DMS153 treated with DMSO at 0.1 percent for 48 hours (cell line): ENCODE measurements around the gene ABCA7.

ENCODE experiments used
- DNase-seq: peaks from one replicate; lab custom pipeline; 2025; ENCODE audit not compliant: unreplicated experiment; lab: John Stamatoyannopoulos, UW

ABCA7 gene

DNA sequence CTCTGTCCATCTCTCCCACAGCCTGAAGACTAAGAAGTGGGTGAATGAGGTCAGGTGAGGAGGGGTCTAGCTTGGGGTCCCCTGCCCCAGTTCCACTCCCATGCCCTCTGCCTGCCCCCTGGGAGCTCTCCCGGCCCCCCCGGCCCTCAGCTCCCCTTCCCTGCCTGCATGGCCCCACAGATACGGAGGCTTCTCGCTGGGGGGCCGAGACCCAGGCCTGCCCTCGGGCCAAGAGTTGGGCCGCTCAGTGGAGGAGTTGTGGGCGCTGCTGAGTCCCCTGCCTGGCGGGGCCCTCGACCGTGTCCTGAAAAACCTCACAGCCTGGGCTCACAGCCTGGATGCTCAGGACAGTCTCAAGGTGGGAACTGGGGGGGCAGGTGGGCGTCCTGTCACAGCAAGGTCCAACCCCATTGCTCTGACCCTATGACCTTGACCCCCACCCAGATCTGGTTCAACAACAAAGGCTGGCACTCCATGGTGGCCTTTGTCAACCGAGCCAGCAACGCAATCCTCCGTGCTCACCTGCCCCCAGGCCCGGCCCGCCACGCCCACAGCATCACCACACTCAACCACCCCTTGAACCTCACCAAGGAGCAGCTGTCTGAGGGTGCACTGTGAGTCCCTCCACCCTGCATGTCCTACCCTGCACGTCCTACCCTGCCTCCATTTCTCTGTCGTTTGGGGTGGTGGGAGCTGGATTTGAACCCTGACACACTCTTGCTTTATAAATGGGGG is 16.1 kb downstream of the ABCA7 start:
- no peak for DNase-seq

DNA sequence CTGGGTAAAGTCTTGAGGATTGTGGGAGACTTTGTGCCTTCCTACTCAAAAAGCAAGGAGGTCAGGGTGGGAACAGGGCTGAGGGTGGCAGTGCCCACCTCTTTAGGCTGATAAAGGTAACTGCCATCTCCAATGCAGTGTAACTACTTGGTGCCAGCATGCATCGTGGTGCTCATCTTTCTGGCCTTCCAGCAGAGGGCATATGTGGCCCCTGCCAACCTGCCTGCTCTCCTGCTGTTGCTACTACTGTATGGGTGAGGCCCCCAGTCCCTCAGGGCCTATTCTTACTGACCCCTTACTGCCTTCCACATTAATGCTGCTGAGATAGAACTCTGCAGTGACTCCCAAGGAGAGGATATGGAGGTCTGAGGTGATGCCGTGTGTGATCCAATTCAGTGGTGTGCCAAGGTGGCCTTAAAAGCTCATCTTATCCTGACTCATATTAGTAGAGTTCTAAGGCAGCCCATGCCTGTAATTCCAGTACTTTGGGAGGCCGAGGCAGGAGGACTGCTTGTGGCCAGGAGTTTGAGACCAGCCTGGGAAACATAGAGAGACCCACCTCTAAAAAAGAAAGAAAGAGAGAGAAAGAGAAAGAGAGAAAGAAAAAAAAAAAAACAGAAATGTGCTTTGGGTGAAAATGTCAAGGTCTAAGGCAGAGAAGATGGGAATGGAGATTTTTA is 17.4 kb downstream of the ABCA7 start:
- DNase-seq: no peak

DNA sequence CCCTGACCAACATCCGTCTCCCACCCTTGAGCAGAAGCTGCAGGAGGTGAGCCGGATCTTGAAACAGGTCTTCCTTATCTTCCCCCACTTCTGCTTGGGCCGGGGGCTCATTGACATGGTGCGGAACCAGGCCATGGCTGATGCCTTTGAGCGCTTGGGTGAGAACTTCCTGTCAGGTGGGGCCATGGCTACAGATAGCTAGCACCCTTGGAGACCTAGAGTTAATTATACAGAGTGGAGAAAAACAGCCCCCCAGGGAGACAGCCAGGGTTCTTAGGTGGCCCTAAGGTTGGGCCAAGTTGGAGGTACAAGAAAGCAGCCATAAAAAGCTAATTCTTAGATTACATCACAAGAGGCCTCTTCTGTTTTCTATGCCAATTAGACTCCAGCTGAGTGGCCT is 18.2 kb downstream of the ABCA7 start:
- DNase-seq: no peak

DNA sequence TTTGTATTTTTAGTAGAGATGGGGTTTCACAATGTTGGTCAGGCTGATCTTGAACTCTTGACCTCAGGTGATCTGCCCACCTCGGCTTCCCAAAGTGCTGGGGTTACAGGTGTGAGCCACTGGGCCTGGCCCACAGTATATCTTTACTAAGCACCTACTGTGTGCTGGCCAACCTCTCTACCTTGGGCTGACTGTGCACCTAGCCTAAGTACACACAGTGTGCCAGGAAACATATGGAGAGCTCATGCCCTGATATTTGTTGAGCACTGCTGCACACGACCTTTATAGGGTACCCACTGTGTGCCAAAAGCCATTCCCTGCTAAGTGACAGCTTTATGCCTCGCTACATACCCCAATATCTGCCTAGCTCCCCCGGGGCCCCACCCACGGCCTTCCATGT is 20.8 kb downstream of the ABCA7 start:
- no peak for DNase-seq

DNA sequence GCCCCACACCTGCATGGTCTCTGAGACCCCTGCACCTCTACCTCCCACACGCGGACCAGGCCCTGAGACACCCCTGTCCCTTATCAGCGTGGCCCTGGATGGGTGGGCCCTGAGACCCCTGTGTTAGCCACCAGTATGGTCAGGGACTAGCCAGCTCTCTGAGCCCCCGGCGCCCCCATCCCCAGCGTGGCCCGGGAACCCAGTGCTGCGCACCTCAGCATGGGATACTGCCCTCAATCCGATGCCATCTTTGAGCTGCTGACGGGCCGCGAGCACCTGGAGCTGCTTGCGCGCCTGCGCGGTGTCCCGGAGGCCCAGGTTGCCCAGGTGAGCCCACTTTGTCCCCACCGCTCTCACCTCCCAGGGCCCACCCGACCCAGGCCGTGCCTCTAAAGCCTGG is 22.1 kb downstream of the ABCA7 start:
- no peak for DNase-seq

DNA sequence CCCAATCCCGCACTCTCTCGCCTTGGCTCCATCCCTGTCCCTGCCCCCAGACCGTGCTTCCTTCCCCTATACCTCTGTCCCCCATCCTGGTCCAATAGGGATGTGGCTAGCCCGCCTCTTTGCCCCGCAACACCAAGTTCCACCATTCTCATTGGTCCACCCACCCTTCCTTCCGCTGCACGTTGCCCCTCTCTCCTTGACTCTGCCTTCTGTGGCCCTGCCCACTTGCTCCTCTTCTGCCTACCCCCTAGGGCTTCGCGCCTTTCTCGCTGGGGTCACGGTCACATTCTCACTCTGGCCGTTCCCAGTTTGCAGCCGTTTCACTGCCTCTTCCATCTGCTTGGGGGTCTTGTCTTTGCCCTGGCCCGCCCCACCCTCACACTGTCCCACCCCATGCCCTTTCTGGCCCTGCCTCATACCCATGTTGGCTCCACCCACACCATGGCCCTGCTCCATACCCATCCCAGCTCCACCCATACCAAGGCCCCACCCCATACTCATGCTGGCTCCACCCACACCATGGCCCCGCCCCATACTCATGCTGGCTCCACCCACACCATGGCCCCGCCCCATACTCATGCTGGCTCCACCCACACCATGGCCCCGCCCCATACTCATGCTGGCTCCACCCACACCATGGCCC is 22.6 kb downstream of the ABCA7 start:
- DNase-seq: no peak

DNA sequence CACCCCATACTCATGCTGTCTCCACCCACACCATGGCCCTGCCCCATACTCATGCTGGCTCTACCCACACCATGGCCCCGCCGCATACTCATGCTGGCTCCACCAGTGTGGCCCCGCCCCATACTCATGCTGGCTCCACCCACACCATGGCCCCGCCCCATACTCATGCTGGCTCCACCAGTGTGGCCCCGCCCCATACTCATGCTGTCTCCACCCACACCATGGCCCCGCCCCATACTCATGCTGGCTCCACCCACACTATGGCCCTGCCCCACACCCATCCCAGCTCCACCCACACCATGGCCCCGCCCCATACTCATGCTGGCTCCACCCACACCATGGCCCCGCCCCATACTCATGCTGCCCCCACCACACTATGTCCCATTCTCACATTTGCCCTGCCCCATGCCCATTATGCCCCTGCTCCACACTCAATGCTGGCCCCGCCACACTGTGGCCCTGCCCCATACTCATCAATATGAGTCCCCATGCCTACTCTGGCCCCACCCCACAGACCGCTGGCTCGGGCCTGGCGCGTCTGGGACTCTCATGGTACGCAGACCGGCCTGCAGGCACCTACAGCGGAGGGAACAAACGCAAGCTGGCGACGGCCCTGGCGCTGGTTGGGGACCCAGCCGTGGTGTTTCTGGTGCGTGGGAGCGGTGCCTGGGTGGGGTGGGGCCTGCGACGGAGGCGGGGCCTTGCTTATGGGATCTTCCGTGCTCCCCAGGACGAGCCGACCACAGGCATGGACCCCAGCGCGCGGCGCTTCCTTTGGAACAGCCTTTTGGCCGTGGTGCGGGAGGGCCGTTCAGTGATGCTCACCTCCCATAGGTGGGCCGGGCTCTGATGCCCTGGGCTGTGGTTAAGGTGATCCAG is 23.4 kb downstream of the ABCA7 start:
- no peak for DNase-seq

DNA sequence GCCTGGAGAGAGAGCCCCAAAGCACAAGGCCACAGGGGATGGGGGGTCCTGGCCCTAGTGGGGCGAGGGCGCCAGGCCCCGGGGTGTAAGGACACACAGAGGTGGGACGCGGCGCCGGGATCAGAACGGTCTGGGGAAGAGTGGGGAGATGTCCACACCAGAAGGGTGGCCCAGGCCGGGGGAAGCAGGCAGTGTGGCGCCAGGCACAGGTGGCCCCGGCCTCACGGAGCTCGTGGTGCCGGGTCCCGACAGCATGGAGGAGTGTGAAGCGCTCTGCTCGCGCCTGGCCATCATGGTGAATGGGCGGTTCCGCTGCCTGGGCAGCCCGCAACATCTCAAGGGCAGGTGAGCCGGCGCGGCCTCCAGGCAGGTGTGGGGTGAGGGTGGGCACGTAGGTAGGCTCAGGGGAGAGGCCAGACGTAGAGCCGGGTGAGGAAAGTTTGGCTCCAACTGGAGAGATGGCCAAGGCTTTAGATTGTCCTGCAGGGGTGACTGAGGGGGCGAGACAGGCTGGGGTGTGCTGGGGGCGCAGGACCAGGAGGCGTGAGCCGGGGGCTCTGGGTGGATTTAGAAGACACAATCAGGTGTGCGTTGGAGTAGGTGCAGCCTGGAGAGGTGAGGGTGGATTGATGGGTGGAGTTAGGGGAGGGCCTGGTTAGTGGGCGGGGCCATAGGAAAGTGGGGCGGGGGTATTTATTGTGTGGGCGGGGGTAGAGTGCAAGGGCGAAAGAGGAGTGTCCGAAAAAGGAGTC is 24.2 kb downstream of the ABCA7 start:
- no peak for DNase-seq

DNA sequence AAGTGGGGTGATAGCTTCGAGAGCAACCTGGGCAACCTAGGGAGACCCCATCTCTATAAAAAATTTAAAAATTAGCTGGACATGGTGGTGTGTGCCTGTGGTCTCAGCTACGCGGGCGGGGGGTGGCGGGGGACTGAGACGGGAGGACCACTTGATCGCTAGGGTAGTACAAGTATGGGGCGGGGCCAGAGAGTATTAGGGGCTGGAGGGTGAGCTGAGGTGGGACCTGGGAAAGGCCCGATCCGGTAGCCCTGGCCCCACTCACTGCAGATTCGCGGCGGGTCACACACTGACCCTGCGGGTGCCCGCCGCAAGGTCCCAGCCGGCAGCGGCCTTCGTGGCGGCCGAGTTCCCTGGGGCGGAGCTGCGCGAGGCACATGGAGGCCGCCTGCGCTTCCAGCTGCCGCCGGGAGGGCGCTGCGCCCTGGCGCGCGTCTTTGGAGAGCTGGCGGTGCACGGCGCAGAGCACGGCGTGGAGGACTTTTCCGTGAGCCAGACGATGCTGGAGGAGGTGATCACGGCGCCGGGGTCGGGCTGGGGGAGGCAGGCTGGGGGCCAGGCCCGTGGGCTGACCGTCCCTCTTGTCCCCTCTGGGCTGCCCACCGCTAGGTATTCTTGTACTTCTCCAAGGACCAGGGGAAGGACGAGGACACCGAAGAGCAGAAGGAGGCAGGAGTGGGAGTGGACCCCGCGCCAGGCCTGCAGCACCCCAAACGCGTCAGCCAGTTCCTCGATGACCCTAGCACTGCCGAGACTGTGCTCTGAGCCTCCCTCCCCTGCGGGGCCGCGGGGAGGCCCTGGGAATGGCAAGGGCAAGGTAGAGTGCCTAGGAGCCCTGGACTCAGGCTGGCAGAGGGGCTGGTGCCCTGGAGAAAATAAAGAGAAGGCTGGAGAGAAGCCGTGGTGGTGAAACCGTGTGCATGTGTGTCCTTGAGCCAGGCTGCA is 25.0 kb downstream of the ABCA7 start:
- no peak for DNase-seq

DNA sequence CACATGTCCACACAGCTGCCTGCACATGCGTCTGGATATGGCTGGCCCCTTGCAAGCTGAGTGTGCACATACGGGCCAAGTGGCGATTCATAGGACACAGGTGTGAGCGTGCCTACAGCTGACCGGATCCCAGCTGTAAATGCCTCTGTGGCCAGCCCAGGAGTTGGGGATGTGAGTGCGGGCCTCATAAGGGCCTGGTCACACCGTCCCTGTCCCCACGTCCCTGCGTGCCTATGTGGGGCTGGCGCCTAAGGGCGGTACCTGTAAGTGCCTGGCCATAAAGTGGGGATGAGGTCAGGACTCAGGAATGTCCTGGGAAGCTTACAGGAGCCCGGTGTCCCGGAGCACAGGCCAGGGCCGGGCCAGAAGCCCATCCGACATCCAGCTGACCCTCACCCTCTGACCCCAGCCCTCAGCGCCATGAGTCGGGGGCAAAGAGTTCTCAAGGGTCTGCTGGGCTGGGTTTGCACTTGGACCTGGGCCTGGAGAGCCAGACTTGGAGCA is 25.8 kb downstream of the ABCA7 start:
- no peak for DNase-seq

DNA sequence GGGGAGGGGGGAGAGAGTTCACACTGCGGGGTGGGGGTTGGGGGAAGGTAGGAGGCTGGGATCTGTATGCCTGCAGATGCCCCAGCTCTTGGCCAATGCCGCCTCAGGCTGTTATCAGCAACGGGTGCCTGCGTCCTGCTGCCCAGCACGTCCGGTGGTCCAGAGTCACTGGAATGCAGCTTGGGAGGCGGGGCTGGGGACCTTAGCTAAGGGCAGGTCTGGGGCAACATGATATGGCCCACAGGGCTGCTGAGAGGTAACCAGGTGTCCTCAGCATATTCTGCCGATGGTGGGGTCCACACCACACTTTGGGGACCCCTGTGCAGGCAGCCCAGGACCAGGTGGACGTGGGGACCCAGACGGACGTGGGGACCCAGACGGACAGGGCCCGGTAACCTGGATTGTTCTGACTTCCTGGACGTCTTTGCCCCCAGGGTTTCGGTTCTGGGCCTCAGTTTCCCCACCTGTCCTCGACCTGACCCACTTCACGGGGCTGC is 26.4 kb downstream of the ABCA7 start:
- no peak for DNase-seq

DNA sequence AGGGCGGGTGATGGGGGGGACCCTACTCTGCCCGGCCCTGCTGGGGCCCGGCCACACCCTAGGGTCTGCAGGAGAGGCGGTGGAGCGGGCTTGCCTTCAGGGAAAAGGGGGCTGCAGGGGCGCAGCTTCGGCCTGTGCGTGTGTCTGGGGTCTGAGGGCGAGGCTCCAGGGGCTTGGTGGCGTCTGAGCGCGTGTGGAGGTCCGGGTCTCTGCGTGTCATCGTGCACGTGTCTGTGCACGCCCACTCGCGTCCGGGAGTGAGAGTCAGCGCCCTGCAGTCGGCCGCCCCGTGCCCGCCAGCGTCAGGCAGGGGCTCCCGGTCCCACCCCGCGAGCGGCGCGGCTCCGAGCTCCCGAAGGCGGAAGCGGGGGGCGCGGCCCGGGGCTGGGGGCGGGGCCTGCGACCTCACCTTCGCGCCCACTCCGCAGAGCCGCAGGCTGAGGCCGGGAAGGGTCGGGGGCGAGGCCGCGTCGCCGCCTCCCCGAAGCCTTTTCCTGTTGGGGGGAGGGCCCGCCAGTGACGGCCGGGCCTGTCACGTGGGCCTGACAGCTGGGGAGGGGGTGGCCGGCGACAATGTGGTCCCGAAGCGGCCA is 26.9 kb downstream of the ABCA7 start, which contains the start of gene ARHGAP45:
ARHGAP45 (plus strand) TSS at position 420 of the 593 bp plus-strand sequence. CDS start 239 bp downstream, outside the sequence.
- DNase-seq: no peak

DNA sequence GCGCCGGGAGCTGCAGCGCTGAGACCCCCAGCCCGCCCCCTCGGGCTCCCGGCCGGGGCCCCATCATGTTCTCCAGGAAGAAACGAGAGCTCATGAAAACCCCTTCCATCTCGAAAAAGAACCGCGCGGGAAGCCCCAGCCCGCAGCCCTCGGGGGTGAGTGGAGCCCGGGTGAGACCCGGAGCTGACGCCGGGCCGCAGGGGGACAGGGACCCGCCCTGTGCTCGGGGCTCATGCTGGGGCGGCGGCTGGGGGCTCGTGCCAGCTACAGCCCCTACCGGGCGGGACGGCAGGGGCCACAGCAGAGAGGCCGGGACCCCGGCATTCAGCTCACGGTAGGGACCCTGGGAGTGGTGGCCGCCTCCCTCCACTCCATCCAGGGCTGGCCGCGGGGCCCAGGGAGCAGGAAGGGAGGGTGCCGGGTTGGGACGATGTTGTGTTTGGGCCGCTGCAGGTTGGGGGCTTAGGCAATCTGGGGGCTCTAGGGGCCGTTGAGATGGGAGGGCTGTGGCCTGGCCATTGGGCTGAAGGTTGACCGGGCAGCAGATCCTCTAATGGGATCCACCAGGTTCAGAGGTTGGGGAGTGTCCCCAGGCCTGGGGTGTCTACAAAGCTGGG is 27.5 kb downstream of the ABCA7 start:
- no peak for DNase-seq

DNA sequence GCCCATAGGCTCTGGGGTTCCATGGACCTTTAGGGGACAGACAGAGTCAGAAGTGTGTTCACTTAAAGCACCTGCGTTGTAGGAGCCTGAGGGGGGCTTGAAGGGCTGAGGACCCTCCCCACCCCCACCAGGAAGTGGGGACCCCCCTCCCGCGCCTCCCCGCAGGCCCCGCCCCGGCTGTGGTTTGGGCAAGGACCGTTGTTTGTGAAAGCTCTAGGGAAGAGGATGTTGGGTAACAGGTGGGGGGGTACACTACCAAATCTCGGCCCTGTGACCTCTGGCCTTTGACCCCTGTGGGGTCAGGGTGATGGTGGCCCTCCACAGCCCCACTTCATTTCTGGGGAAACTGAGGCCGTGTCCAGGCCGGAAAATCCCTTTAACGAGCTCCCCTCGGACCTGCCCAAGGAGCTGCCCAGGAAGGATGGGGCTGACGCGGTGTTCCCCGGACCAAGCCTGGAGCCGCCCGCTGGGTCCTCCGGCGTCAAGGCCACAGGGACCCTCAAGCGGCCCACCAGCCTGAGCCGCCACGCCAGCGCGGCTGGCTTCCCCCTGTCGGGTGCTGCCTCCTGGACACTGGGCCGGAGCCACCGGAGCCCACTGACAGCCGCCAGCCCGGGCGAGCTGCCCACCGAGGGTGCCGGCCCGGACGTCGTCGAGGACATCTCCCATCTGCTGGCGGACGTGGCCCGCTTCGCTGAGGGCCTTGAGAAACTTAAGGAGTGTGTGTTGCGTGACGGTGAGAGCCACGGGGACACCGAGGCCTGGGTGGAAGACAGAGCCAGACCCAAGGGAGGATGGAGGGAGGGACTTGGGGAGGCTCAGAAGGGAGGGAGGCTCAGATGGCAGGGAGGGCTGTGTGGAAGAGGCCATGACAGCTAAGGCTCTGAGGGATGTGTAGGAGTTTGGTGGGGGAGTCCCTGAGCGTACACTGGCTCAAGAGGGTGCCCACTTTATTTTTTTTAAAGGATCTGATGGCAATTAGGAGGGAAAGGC is 28.4 kb downstream of the ABCA7 start:
- DNase-seq: no peak

DNA sequence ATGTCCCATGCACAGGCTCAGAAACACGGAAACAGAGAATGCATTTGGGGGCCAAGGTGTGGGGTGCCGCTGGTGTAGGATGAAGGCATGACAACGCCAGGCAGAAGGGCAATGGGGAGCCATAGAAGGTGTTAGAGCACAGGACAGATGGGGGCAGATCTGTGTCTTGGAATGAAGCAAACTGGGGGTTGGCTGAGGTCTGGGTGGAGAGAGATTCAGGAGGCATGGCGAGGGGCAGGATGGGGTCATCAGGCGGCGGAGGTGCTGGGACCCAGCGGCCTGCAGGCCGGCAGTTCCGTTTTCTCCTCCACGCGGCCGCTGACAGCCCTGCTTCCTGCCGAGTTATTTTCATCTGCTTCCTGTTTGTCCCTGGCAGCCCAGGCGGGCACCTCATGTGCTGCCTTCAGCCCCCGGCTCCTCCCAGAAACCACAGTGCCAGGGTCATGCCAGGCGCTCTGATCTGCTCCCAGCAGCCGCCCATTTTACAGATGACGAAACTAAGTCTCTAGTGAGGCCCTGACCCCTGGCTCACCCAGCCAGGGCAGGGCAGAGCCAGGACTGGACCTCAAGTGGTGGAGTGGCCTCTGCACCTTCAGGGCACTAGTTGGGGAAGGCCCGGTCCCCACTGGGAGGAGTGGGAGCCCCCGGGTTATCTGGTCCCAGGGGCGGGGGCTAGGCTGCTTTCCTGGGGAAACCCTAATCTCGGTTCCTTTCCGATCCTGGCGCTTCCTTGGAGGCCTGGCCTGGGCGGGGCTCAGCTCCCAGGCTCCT is 29.3 kb downstream of the ABCA7 start:
- no peak for DNase-seq

DNA sequence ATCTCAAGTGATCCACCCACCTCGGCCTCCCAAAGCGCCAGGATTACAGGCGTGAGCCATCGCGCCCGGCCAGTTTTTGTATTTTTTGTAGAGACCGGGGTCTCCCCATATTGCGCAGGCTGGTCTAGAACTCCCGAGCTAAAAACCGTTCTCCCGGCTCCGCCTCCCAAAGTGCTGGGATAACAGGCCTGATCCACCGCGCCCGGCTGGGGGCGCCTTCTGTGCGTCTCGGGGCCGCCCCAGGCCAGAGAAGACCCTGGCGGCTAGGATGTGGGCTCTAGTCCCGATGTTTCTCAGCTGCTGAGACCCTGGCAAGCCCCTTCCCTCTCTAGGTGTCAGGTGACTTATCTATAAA is 30.6 kb downstream of the ABCA7 start:
- no peak for DNase-seq
